Smooth muscle cell of the pulmonary artery (primary cell): Measurements from ENCODE around the gene ASTL. TPM values are rescaled to one million over a fixed set of nuclear protein-coding genes. Genes with fewer than 3 reads are reported as not detected.

ENCODE experiments used
- total RNA-seq: library from RNA; depleted of rRNA; stranded (reverse); fragments of >200 nt; gene quantifications from 2 replicates; pipeline ENCODE4 v1.2.3, GENCODE V29; 2014

The ASTL gene
- total RNA-seq: 0.07 TPM in 1 of 2 replicates, not detected in the other

GRCh38 chr2:96138179-96139145, at the start of gene ASTL:
ASTL (minus strand) TSS chr2:96138502; CDS start chr2:96138436, 66 bp downstream.

GRCh38 chr2:96145036-96145847, 6.9 kb upstream of the ASTL start, which contains the start of gene DUSP2:
DUSP2 (minus strand) TSS chr2:96145440; CDS start chr2:96145354, 86 bp downstream.

GRCh38 chr2:96116424-96116878, 21.9 kb downstream of the ASTL start, which contains the start of gene ADRA2B:
ADRA2B (minus strand) TSS chr2:96116571; CDS start chr2:96116149, 422 bp downstream.

Other genes starting within 250 kb of the ASTL start
- 29.8 and 38.2 TPM in 2 replicates for gene ANKRD36C, start 146.7 kb downstream of the ASTL start, total RNA-seq
- gene GPAT2, start 103.6 kb downstream of the ASTL start, total RNA-seq: 30.6 and 32.3 TPM in 2 replicates
- 0.33 and 14.9 TPM in 2 replicates for gene ADRA2B, start 21.9 kb downstream of the ASTL start, total RNA-seq
- 2.3 and 2.9 TPM in 2 replicates for gene DUSP2, start 6.9 kb upstream of the ASTL start, total RNA-seq
- 97.5 and 116 TPM in 2 replicates for gene STARD7, start 70.3 kb upstream of the ASTL start, total RNA-seq
- 39.7 and 44.0 TPM in 2 replicates for gene TMEM127, start 127.5 kb upstream of the ASTL start, total RNA-seq
- gene CIAO1, start 127.7 kb upstream of the ASTL start, total RNA-seq: 77.7 and 91.6 TPM in 2 replicates
- gene SNRNP200, start 167.0 kb upstream of the ASTL start, total RNA-seq: 77.9 and 84.9 TPM in 2 replicates
- gene ITPRIPL1, start 186.8 kb upstream of the ASTL start, total RNA-seq: 0.26 and 1.3 TPM in 2 replicates
- gene NCAPH, start 197.3 kb upstream of the ASTL start, total RNA-seq: 2.4 and 5.4 TPM in 2 replicates